GM10266 (cell line): ENCODE data around the gene C9orf50.

ENCODE experiments used
- DNase-seq: peaks from one replicate; pipeline ENCODE4 v3.0.0; 2012; ENCODE audit errors: extremely low spot score
- TF ChIP-seq, protein P1 (sequence below): IDR thresholded peaks from 2 replicates; pipeline ENCODE4 v1.5.1; 2012; ENCODE audit warnings: mild to moderate bottlenecking, low read depth; ENCODE audit not compliant: control insufficient read depth, insufficient read depth; ENCODE audit errors: missing control alignments

C9orf50 gene

DNA sequence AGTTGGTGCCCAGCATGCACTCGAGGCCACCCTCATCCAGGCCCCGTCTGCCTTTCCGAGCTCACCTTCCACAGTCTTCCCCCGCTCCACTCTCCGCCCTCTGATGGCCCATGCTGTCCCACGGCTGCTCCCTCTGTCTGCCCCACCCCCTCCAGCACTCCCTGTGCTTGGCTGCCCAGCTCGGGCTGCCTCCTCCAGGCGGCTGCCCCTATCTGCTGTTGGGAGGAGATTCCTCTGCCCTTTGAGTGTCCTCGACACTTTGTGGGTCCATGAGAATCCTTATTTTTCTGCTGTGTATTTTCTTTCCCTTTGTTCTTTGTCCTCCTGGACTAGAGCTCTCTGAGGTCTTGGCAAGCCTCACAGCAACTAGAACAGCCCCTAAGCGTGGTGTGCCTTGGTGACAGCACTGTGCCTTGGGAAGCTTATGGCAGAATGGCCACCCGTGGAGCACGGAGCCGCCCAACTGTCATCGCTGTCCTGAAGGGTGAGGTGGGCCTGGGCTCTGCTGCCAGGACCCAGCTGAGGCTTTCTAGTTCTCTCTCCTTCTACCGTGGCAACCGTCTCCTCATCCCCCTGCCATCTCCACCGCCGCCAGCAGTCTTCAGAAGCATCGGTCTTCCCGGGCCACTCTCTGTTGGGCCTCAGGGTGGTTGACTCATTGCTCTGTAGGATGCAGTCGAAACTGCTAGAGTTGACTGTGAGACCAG, 10.2 kb upstream of the C9orf50 start:
- TF ChIP-seq, protein P1, sequence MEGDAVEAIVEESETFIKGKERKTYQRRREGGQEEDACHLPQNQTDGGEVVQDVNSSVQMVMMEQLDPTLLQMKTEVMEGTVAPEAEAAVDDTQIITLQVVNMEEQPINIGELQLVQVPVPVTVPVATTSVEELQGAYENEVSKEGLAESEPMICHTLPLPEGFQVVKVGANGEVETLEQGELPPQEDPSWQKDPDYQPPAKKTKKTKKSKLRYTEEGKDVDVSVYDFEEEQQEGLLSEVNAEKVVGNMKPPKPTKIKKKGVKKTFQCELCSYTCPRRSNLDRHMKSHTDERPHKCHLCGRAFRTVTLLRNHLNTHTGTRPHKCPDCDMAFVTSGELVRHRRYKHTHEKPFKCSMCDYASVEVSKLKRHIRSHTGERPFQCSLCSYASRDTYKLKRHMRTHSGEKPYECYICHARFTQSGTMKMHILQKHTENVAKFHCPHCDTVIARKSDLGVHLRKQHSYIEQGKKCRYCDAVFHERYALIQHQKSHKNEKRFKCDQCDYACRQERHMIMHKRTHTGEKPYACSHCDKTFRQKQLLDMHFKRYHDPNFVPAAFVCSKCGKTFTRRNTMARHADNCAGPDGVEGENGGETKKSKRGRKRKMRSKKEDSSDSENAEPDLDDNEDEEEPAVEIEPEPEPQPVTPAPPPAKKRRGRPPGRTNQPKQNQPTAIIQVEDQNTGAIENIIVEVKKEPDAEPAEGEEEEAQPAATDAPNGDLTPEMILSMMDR = no peak

DNA sequence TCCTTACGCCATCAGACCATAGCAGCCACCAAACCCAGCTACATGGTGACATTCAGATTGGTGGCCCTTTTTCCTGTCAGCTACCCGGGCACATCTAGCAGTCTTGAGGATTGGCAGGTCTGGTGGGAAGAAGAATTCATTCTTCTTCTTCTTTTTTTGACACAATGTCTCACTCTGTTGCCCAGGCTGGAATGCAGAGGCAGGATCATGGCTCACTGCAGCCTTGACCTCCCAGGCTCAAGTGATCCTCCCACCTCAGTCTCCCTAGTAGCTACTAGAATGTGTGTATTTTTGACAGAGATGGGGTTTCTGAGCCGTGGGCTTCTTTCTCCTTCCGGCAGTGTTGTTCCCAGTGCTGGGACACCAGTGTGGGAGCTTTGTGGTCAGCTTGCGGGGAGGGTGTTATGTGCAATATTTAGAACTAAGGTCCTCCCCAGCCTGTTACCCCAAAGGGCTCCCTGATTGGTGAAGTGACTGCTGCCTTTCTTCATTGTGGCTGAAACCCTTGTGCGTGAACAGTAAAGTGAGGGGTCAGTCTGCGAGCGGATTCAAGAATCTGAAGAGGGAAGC, 8.4 kb upstream of the C9orf50 start:
- no peak for DNase-seq
- TF ChIP-seq, protein P1 = no peak

More for the DNA sequence above, 10.2 kb upstream of the C9orf50 start:
- DNase-seq = no peak

DNA sequence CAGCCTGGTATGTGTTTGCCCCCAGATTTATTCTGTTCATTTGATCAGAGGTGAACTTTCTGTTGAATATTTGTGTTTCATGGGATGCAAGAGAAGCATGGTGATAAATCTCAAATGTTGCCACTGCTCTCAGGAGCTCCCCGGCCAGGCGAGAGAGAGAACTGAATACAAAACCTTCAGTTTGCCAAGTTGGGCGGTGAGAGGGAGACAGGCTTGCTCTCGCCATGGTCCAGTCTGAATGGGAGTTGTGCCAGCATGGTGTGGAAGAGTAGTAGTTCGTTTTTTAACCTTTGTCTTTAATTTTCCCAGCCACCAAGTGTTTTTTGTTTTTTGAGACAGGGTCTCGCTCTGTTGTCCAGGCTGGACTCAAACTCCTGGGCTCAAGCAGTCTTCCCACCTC, 7.8 kb upstream of the C9orf50 start:
- DNase-seq = no peak
- TF ChIP-seq, protein P1 = no peak

DNA sequence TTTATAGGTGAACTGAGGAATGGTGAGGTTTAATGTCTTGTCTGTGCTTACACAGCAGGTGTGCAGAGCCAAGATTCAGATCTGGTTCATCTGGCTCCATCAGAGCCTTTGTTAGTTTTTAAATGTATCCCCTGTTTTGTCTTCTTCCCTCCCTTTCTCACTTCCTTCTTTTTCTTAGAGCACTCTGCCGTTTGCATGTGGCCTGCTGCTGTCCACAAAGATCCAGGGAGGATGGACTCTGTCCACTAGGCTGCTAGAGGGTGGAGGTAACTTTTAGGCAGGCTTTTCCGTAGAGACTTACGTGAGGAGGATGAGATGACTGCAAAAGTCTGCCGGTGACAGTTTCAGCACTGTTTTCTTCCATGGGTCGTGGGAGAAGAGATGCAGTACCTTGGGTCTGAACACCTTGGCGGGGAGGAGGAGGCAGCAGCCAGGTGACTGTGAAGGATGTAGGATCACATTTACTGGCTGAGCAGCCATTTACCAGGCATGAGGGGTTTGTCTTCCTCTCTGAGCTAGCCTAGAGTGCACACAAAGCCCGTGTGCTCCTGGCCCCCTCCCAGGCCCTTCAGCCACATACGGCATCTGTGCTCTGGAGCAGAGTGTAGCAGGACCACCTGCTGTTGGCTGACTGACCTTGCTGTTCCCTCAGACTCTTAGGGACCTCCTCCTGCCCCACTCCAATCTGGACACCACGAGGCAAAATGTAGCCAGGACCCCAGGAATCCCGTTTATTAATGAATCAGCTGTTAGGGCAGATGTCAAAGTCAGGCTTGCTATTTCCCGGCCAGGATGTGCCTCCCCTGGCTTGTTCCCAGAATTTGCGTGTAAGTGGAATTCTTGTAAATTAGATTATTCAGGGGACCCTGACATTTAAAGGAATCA, 6.9 kb upstream of the C9orf50 start:
- no peak for DNase-seq
- TF ChIP-seq, protein P1 = no peak

DNA sequence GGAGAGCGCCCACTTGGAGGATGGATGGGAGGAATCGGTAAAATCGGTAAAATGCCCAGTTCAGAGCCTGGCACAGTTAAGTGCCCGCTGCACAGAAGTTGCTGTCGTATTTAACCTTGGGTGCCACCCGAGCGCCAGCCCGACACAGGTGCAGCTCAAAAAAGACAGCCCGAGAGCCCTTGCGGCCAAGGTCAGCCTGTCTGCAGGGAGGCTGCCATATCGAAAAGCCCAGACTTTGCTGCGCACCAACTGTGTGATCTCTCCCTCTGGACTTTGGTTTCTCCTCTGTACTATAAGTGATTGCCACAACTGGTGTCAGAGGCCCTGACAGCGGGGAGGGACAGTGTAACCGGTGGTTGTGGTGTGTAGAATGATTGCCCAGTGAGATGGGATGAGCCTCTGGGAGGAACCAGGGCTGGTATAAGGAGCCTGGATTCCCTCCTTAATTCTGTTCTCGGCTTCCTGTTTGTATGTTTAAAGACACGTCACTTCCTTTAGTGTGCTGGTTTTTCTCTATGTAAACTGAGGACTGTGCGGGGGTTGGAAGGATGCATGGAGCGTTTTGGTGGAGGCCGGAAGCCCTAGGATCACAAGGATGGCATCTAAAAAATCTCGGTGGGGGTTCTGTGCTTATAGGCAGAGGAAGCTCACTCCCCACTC, 5.9 kb upstream of the C9orf50 start:
- no peak for DNase-seq
- TF ChIP-seq, protein P1 = no peak

DNA sequence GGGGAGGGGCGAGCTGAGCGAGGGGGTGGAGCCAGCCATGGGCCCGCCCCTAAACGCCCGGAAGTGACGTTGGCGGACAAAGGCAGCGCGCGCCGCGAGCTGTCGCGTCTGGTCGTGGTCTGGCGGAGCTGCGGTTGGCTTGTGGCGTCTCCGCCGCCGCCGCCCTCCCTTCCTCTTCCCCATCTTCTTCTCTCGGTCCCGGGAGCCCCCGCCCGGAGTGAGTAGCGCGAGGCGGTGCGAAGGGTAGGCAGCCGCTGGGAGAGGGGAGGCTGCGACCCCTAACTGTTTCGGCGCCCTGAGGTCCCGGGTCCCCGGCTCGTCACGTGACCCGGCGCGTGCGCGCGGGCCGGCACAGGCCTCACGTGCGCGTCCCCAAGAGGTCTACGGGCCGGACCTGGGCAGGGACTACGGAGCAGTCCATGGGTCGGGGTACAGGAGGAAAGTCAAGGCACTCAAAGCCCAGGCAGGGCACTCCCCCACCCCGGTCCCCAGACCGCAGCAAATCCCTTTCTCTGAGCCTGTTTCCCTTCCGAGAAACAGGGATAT, 5.3 kb upstream of the C9orf50 start, which contains the start of gene NTMT1:
Gene NTMT1, plus strand, starts transcription at position 85 of the 546 bp plus-strand sequence. CDS start 6,541 bp downstream, outside the sequence.
- TF ChIP-seq, protein P1 = no peak
- DNase-seq = peak; percentile 95
